Neural cell (in vitro differentiated cells): ENCODE data around the gene CENPO. TPM values are rescaled to one million over a fixed set of nuclear protein-coding genes. Genes with fewer than 3 reads are reported as not detected.

Source experiments
- H2AFZ ChIP-seq: fragments of 200-600, 300-800 bp; sonication (generic), shearing (Covaris generic); 2 replicates; pipeline ENCODE4 v1.6.0; 2014; ENCODE audit warnings: low read depth, mild to moderate bottlenecking, antibody characterized with exemption, low read length, moderate library complexity
- H3F3A ChIP-seq: fragments of 200-600 bp; shearing (Covaris generic); 2 replicates; pipeline ENCODE4 v1.6.1; 2016; ENCODE audit warnings: mild to moderate bottlenecking, moderate library complexity, mixed read lengths, antibody characterized with exemption, low read length; ENCODE audit not compliant: insufficient read depth, poor library complexity, severe bottlenecking
- H3K27ac ChIP-seq: fragments of 200-600, 300-800 bp; sonication (generic), shearing (Covaris generic); 2 replicates; pipeline ENCODE4 v1.5.1; 2014; ENCODE audit warnings: mild to moderate bottlenecking, low read length, moderate library complexity
- H3K27me3 ChIP-seq: fragments of 300-800, 200-600 bp; sonication (generic), shearing (Covaris generic); 2 replicates; pipeline ENCODE4 v1.6.0; 2014; ENCODE audit warnings: mild to moderate bottlenecking, low read depth, low read length, moderate library complexity; ENCODE audit not compliant: insufficient read depth
- H3K36me3 ChIP-seq: fragments of 300-800, 200-600 bp; sonication (generic), shearing (Covaris generic); 2 replicates; pipeline ENCODE4 v1.5.1; 2014; ENCODE audit warnings: mild to moderate bottlenecking, antibody characterized with exemption, low read length, moderate library complexity; ENCODE audit not compliant: insufficient read depth
- H3K4me2 ChIP-seq: fragments of 300-800, 200-600 bp; sonication (generic), shearing (Covaris generic); 2 replicates; pipeline ENCODE4 v1.6.0; 2014; ENCODE audit warnings: mild to moderate bottlenecking, low read length
- H3K4me3 ChIP-seq: fragments of 300-800, 200-600 bp; sonication (generic), shearing (Covaris generic); 2 replicates; pipeline ENCODE4 v1.5.1; 2014; ENCODE audit warnings: mild to moderate bottlenecking, low read length, moderate library complexity
- H3K79me2 ChIP-seq: fragments of 200-600 bp; shearing (Covaris generic); replicated peaks from 2 replicates; pipeline ENCODE4 v1.6.0; 2014; ENCODE audit warnings: mild to moderate bottlenecking, low read length, moderate library complexity; ENCODE audit not compliant: insufficient read depth
- H3K9ac ChIP-seq: fragments of 300-800, 200-600 bp; sonication (generic), shearing (Covaris generic); 2 replicates; pipeline ENCODE4 v1.6.1; 2016; ENCODE audit warnings: mild to moderate bottlenecking, low read length, mixed read lengths
- H3K9me2 ChIP-seq: fragments of 200-600 bp; shearing (Covaris generic); 2 replicates; pipeline ENCODE4 v1.6.1; 2016; ENCODE audit warnings: mild to moderate bottlenecking, low read length, mixed read lengths; ENCODE audit not compliant: insufficient read depth
- H3K9me3 ChIP-seq: fragments of 200-600, 300-800 bp; sonication (generic), shearing (Covaris generic); 2 replicates; pipeline ENCODE4 v1.6.1; 2016; ENCODE audit warnings: mild to moderate bottlenecking, mixed run types, low read length, moderate library complexity, mixed read lengths
- H4K20me1 ChIP-seq: fragments of 200-600 bp; shearing (Covaris generic); 2 replicates; pipeline ENCODE4 v1.6.1; 2016; ENCODE audit warnings: mild to moderate bottlenecking, mixed run types; ENCODE audit not compliant: insufficient read depth
- EP300 ChIP-seq: fragments of 450-650 bp; conservative IDR thresholded peaks from 2 replicates; pipeline ENCODE4 v1.6.1; 2014; ENCODE audit warnings: antibody characterized with exemption, mild to moderate bottlenecking, moderate library complexity; ENCODE audit not compliant: poor library complexity, severe bottlenecking
- EZH2 ChIP-seq: fragments of 200-600, 300-800 bp; shearing (Covaris generic), sonication (generic); IDR thresholded peaks from 2 replicates; pipeline ENCODE4 v1.6.1; 2014; ENCODE audit warnings: antibody characterized with exemption, low read length, borderline replicate concordance, mild to moderate bottlenecking; ENCODE audit not compliant: insufficient read depth, poor library complexity, severe bottlenecking
- MXI1 ChIP-seq: fragments of 450-650 bp; conservative IDR thresholded peaks from 2 replicates; pipeline ENCODE4 v1.6.1; 2014; ENCODE audit warnings: antibody characterized with exemption, mild to moderate bottlenecking; ENCODE audit not compliant: poor library complexity, severe bottlenecking
- POLR2AphosphoS5 ChIP-seq: IDR thresholded peaks from 2 replicates; pipeline ENCODE4 v1.6.1; 2012
- RAD21 ChIP-seq: fragments of 450-650 bp; conservative IDR thresholded peaks from 2 replicates; pipeline ENCODE4 v1.6.1; 2014; ENCODE audit warnings: antibody characterized with exemption, mild to moderate bottlenecking, moderate library complexity
- SMC3 ChIP-seq: fragments of 450-650 bp; conservative IDR thresholded peaks from 2 replicates; pipeline ENCODE4 v1.6.1; 2014; ENCODE audit warnings: antibody characterized with exemption, mild to moderate bottlenecking, moderate library complexity; ENCODE audit not compliant: poor library complexity
- TAF1 ChIP-seq: IDR thresholded peaks from 2 replicates; pipeline ENCODE4 v1.6.1; 2012; ENCODE audit warnings: low read depth
- polyA plus RNA-seq: library from polyadenylated mRNA; depleted of rRNA; stranded (reverse); fragments of >200 nt; gene quantifications from 2 replicates; pipeline ENCODE4 v1.2.3, GENCODE V29; 2014
- TF ChIP-seq, protein P1 (sequence below): IDR thresholded peaks from 2 replicates; pipeline ENCODE4 v1.6.1; 2012; ENCODE audit warnings: borderline replicate concordance
- TF ChIP-seq, protein P2 (sequence below): fragments of 450-650 bp; IDR thresholded peaks from 2 replicates; pipeline ENCODE4 v1.5.1; 2014; ENCODE audit warnings: antibody characterized with exemption, mild to moderate bottlenecking, moderate library complexity; ENCODE audit not compliant: poor library complexity, severe bottlenecking

CENPO gene
- polyA plus RNA-seq, 1 donor from 2014 or later = 4.4 TPM

DNA sequence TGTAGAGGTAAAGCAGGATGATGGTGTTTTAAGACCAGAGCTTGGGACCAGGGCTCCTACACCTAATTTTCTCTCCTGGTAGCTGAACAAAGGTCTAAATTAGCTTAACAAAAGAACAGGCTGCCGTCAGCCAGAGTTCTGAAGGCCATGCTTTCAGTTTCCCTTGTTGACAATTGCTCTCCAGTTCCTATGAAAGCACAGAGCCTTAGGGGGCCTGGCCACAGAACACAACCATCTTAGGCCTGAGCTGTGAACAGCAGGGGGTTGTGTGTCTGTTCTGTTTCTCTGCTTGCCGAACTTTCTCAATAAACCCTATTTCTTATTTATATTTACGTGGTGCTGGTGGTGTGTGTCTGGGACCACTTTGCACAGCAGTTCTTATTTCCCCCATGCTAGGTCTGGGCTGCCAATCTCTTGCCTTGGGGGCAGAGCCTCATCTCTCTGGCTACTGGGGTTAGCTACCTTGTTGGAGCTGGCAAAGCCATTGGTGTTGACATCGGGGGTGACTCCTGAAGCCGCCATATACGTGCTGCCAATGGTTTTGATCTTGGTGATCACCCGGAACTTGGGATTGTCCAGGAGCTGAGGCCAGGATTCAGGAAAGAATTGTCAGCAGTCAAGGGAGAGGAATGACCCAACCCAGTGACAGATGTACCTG is 29.0 kb downstream of the CENPO start:
- Histone ChIP-seq H3K27me3 (no peaks in the 10 kb centered on the region), H3K9me2 (no peaks in the 10 kb centered on the region), H3K36me3 (no peaks in the 10 kb centered on the region), H4K20me1 (no peaks in the 10 kb centered on the region), H3K4me3 (no peak overlapping the region), H3K9ac (no peak overlapping the region), H3K27ac (no peak overlapping the region), H3K9me3 (no peaks in the 10 kb centered on the region), H3K79me2 (no peaks in the 10 kb centered on the region), H3F3A (no peaks in the 10 kb centered on the region), H3K4me2 (no peak overlapping the region), H2AFZ (no peak overlapping the region)
- TF ChIP-seq RAD21 = no peak
- TF ChIP-seq EZH2 = no peak
- TF ChIP-seq, protein P1, sequence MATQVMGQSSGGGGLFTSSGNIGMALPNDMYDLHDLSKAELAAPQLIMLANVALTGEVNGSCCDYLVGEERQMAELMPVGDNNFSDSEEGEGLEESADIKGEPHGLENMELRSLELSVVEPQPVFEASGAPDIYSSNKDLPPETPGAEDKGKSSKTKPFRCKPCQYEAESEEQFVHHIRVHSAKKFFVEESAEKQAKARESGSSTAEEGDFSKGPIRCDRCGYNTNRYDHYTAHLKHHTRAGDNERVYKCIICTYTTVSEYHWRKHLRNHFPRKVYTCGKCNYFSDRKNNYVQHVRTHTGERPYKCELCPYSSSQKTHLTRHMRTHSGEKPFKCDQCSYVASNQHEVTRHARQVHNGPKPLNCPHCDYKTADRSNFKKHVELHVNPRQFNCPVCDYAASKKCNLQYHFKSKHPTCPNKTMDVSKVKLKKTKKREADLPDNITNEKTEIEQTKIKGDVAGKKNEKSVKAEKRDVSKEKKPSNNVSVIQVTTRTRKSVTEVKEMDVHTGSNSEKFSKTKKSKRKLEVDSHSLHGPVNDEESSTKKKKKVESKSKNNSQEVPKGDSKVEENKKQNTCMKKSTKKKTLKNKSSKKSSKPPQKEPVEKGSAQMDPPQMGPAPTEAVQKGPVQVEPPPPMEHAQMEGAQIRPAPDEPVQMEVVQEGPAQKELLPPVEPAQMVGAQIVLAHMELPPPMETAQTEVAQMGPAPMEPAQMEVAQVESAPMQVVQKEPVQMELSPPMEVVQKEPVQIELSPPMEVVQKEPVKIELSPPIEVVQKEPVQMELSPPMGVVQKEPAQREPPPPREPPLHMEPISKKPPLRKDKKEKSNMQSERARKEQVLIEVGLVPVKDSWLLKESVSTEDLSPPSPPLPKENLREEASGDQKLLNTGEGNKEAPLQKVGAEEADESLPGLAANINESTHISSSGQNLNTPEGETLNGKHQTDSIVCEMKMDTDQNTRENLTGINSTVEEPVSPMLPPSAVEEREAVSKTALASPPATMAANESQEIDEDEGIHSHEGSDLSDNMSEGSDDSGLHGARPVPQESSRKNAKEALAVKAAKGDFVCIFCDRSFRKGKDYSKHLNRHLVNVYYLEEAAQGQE = no peak
- TF ChIP-seq MXI1 = no peak
- TF ChIP-seq TAF1 = no peak
- TF ChIP-seq, protein P2, sequence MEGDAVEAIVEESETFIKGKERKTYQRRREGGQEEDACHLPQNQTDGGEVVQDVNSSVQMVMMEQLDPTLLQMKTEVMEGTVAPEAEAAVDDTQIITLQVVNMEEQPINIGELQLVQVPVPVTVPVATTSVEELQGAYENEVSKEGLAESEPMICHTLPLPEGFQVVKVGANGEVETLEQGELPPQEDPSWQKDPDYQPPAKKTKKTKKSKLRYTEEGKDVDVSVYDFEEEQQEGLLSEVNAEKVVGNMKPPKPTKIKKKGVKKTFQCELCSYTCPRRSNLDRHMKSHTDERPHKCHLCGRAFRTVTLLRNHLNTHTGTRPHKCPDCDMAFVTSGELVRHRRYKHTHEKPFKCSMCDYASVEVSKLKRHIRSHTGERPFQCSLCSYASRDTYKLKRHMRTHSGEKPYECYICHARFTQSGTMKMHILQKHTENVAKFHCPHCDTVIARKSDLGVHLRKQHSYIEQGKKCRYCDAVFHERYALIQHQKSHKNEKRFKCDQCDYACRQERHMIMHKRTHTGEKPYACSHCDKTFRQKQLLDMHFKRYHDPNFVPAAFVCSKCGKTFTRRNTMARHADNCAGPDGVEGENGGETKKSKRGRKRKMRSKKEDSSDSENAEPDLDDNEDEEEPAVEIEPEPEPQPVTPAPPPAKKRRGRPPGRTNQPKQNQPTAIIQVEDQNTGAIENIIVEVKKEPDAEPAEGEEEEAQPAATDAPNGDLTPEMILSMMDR = no peak
- TF ChIP-seq EP300 = no peak
- TF ChIP-seq SMC3 = no peak
- no peak for TF ChIP-seq POLR2AphosphoS5

DNA sequence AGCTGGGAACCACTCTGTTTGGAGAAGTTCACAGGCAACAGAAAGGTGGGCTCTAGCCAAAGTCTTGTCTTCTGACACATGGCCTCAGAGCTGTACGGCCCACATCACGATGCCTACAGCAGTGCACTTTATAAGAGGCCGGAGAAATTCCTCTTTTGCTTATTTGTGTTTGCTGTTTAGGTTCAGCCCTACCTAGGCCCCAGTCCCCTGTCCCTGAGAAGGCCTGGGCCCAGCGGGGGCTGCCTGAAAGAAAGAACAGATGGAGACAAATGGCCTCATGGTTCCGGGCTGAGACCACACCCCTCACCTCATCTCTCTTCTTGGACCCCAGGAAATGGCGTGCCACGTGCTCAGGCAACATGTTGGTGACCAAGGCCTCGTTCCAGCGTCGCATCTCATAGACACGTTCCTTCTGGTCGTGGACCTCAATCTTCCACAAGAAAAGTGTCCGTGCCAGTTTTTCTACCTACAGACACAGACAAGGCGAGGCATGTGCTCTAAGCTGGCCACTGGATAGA is 30.9 kb downstream of the CENPO start:
- Histone ChIP-seq H3K27ac (no peak overlapping the region), H3K36me3 (no peaks in the 10 kb centered on the region), H3K4me3 (no peak overlapping the region), H3F3A (no peaks in the 10 kb centered on the region), H3K79me2 (no peaks in the 10 kb centered on the region), H2AFZ (no peak overlapping the region), H3K9me2 (no peaks in the 10 kb centered on the region), H3K9me3 (no peaks in the 10 kb centered on the region), H3K4me2 (no peak overlapping the region), H4K20me1 (no peaks in the 10 kb centered on the region), H3K9ac (no peak overlapping the region), H3K27me3 (no peaks in the 10 kb centered on the region)
- TF ChIP-seq SMC3 (no peak), POLR2AphosphoS5 (no peak), MXI1 (no peak), EP300 (no peak), RAD21 (no peak), TAF1 (no peak), EZH2 (no peak)
- TF ChIP-seq, protein P2 = no peak
- TF ChIP-seq, protein P1 = no peak
